ENCODE results near the gene ZBTB17. TPM values are rescaled to one million over a fixed set of nuclear protein-coding genes. Genes with fewer than 3 reads are reported as not detected.

ZBTB17 gene
- polyA plus RNA-seq, 1 experiment: 21.4 TPM

DNA sequence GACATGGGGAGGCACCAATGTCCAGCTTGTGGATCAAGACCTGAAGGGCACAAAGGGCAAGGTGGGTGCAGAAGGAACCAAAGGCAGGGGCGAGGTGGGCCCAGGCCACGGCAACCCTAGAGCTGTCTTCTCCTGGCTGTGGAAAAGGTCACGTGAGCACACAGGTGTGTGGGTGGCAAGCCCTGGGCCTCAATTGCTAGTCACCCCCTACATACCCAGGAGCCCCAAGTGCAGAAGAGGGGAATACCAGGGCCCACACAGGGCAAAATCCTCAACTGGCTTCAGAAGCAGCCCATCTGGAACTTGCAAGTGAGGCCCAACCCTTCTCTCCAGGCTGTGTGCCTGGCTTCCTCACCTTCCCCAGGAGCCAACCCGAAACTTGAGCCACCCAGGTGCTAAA, 25.6 kb downstream of the ZBTB17 start:
- no peak for DNase-seq (ENCODE audit: low read depth, low spot score)
- CTCF ChIA-PET: interaction anchor here (0.8 kb wide), 1 partner anchor 25 kb away, joined by 3 read pairs; no protein-coding TSS in a partner anchor
- POLR2A ChIA-PET: interaction anchor here (1.1 to 1.3 kb wide), 2 partner anchors 150 to 154 kb away, joined by 3 read pairs; no protein-coding TSS in a partner anchor
- Histone ChIP-seq H3K9me3 (ENCODE audit: control insufficient read depth, insufficient read depth, low read length) (no peaks in the 10 kb centered on the region; the same call in 1 of the 2 replicates), H3K27ac (ENCODE audit: low read depth, low read length) (peak overlapping the region; percentile 100), H3K4me3 (ENCODE audit: low read depth, low read length) (no peak overlapping the region), H3K27me3 (ENCODE audit: control insufficient read depth, insufficient read depth, low read length) (no peaks in the 10 kb centered on the region)
- TF ChIP-seq, protein P1, sequence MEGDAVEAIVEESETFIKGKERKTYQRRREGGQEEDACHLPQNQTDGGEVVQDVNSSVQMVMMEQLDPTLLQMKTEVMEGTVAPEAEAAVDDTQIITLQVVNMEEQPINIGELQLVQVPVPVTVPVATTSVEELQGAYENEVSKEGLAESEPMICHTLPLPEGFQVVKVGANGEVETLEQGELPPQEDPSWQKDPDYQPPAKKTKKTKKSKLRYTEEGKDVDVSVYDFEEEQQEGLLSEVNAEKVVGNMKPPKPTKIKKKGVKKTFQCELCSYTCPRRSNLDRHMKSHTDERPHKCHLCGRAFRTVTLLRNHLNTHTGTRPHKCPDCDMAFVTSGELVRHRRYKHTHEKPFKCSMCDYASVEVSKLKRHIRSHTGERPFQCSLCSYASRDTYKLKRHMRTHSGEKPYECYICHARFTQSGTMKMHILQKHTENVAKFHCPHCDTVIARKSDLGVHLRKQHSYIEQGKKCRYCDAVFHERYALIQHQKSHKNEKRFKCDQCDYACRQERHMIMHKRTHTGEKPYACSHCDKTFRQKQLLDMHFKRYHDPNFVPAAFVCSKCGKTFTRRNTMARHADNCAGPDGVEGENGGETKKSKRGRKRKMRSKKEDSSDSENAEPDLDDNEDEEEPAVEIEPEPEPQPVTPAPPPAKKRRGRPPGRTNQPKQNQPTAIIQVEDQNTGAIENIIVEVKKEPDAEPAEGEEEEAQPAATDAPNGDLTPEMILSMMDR (IDR thresholded peaks at IDR 0.05; ENCODE audit: low read depth, low read length): no peak

DNA sequence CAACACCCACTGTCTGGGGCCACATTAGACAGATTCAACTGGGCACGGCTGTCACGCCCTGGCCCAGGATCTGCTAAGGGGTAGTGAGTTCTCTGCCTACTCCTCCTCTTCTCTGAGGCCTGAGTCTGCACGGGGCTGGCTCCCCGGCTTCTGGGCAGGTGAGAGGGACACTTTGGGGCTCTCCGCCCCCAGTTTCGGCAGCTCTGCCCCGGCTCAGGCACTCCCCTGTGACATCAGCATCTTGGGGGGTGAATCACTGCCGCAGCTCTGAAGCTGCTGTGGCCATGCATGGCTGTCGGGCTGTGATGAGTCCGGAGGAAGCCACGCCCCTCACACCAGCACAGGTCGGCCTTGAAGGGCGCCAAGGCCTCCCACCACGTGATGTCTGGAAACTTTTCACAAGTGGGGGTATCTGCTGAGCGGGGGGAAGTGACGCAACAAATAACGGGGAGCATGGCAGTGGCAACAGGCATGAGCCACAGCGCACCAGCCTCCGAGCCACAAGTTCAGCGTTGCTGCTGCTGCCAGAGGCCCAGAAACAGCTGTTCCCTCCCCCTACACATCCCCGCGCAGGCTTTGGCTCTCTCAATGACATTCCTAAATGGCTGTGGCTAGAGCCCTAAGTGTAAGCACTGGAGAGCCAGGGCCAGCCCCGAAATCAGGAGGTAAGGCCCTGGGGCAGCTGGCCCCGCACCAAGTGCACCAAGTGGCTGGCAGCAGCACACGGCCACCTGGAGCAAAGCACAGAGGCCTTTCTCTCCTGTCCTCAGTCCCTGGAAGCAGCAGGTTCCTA, 26.3 kb downstream of the ZBTB17 start:
- Histone ChIP-seq H3K27ac (ENCODE audit: low read depth, low read length) (peak overlapping the region; percentile 100), H3K9me3 (ENCODE audit: control insufficient read depth, insufficient read depth, low read length) (no peaks in the 10 kb centered on the region; the same call in 1 of the 2 replicates), H3K4me3 (ENCODE audit: low read depth, low read length) (peak overlapping the region; percentile 48), H3K27me3 (ENCODE audit: control insufficient read depth, insufficient read depth, low read length) (no peaks in the 10 kb centered on the region)
- POLR2A ChIA-PET: interaction anchor here (0.9 to 2.2 kb wide), 4 partner anchors 100 to 153 kb away, joined by 3 to 5 read pairs (median 4); no protein-coding TSS in a partner anchor
- CTCF ChIA-PET: interaction anchor here (0.8 kb wide), 1 partner anchor 25 kb away, joined by 3 read pairs; no protein-coding TSS in a partner anchor
- DNase-seq (ENCODE audit: low read depth, low spot score): peak; percentile 69
- TF ChIP-seq, protein P1 (IDR thresholded peaks at IDR 0.05; ENCODE audit: low read depth, low read length): no peak

DNA sequence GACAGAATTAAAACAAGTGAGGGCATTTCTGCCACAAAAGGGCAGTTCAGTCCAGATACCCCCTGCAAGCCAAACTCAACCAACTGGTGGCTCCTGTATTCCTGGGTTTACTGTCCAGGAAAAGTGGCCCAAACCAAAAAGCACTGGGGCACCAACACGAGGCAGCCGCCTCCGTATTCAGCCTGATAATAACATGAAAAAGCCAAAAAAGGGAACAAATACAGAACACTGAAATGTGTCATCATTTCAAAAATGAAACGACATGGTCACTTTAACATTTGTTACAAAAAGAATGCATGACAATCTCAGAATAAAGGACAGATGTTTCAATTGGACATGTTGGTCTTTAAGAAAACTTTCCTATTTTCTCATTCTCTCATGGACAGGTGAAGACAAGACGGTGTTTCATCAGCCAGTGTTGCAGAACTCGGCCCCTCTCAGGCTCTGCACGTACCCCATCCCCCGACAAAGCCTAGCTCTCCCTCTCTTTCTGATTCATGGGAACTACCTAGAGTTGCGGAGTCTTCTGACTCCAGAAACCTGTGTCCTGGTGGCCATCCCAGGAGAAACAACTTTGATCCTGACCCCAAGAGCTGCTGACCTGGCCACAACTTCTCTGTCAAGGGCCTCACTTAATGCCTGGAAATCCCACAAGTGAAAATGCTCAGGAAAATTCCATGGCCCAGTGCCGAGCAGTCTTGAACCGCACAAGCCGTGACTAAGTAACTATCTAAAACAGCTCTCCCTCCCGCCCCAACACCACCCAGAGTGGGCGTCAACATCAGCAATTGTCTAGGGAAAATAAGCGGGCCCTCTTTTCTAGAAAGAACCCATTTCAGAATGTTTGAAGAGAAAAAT, 27.1 kb downstream of the ZBTB17 start:
- Histone ChIP-seq H3K27me3 (ENCODE audit: control insufficient read depth, insufficient read depth, low read length) (no peaks in the 10 kb centered on the region), H3K9me3 (ENCODE audit: control insufficient read depth, insufficient read depth, low read length) (no peaks in the 10 kb centered on the region; the same call in 1 of the 2 replicates), H3K4me3 (ENCODE audit: low read depth, low read length) (peak overlapping the region; percentile 48; the same call in 1 of the 2 replicates), H3K27ac (ENCODE audit: low read depth, low read length) (peak overlapping the region; percentile 100)
- ChIA-PET CTCF (no interaction called here), POLR2A (interaction anchor here (0.9 to 2.2 kb wide), 2 partner anchors 99 to 100 kb away, joined by 4 to 5 read pairs; no protein-coding TSS in a partner anchor)
- peak; percentile 74 for DNase-seq (ENCODE audit: low read depth, low spot score)
- TF ChIP-seq, protein P1 (IDR thresholded peaks at IDR 0.05; ENCODE audit: low read depth, low read length): no peak

DNA sequence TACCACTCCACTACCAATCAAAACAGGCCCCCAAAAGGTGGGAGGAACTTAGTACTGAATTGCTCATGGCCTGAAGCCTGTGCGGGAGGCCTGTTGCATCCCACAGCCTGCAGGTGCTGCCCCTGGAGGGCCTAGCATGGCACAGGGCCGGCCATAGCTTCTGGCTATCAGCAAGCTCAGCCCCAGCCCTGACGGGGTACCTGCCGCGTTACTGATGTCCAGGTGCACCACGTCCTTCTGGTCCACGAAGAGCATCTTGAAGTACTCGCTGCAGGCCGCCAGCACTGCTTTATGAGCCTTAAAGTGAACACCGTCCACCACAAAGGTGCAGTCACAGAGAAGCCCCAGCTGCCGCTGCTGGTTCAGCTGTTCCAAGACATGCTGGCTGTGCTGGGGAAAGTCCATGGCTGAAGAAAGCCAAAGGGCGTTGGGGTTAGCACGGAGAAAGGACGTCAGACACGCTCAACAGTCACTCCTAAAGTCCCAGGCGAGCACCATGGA, 27.8 kb downstream of the ZBTB17 start:
- ChIA-PET CTCF (no interaction called here), POLR2A (interaction anchor here (2.2 kb wide), 1 partner anchor 99 kb away, joined by 5 read pairs; no protein-coding TSS in a partner anchor)
- Histone ChIP-seq H3K9me3 (ENCODE audit: control insufficient read depth, insufficient read depth, low read length) (no peaks in the 10 kb centered on the region; the same call in 1 of the 2 replicates), H3K27ac (ENCODE audit: low read depth, low read length) (peak overlapping the region; percentile 0), H3K27me3 (ENCODE audit: control insufficient read depth, insufficient read depth, low read length) (no peaks in the 10 kb centered on the region), H3K4me3 (ENCODE audit: low read depth, low read length) (no peak overlapping the region)
- TF ChIP-seq, protein P1 (IDR thresholded peaks at IDR 0.05; ENCODE audit: low read depth, low read length): no peak
- no peak for DNase-seq (ENCODE audit: low read depth, low spot score)
